IPS-18c (cell line): Measurements from ENCODE around the gene PGBD5.

Source experiments
- H3K4me3 ChIP-seq: 2 replicates; pipeline ENCODE4 v1.7.0; 2013; ENCODE audit warnings: low read depth, mild to moderate bottlenecking, low read length, moderate library complexity; ENCODE audit not compliant: insufficient read depth
- H3K9me3 ChIP-seq: one replicate; pipeline ENCODE4 v1.6.1; 2013; ENCODE audit warnings: mild to moderate bottlenecking, low read length, moderate library complexity; ENCODE audit not compliant: control insufficient read depth, insufficient read depth

Gene PGBD5

GRCh38 chr1:230276401-230276800 lies 149.7 kb downstream of the PGBD5 start:
- Histone ChIP-seq H3K4me3 (no peak overlapping the region), H3K9me3 (no peaks in the 10 kb centered on the region)

DNA sequence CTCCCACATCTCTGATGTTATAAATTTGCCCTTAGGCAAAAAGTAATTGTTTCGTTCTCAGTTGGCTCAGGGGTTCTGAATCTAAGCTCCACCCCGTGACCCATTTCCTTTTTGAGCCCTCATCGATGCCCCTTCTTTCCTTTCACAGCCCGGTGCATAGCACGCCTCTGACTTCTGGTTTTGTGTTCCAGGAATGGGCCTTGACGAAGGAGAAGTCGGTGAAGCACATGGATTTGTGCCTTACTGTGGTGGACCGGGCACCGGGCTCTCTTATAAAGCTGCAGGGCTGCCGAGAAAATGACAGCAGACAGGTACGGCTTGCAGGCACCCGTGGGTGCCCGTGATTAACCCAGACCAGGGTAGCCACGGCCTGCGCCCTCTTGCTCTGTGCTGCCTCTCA lies 151.9 kb downstream of the PGBD5 start:
- H3K4me3 ChIP-seq = no peak overlapping the region
- no peaks in the 10 kb centered on the region for H3K9me3 ChIP-seq

GRCh38 chr1:230273141-230273710 lies 152.9 kb downstream of the PGBD5 start:
- Histone ChIP-seq H3K4me3 (no peak overlapping the region), H3K9me3 (no peaks in the 10 kb centered on the region)

GRCh38 chr1:230272557-230272956 lies 153.6 kb downstream of the PGBD5 start:
- no peak overlapping the region for H3K4me3 ChIP-seq
- H3K9me3 ChIP-seq = no peaks in the 10 kb centered on the region

DNA sequence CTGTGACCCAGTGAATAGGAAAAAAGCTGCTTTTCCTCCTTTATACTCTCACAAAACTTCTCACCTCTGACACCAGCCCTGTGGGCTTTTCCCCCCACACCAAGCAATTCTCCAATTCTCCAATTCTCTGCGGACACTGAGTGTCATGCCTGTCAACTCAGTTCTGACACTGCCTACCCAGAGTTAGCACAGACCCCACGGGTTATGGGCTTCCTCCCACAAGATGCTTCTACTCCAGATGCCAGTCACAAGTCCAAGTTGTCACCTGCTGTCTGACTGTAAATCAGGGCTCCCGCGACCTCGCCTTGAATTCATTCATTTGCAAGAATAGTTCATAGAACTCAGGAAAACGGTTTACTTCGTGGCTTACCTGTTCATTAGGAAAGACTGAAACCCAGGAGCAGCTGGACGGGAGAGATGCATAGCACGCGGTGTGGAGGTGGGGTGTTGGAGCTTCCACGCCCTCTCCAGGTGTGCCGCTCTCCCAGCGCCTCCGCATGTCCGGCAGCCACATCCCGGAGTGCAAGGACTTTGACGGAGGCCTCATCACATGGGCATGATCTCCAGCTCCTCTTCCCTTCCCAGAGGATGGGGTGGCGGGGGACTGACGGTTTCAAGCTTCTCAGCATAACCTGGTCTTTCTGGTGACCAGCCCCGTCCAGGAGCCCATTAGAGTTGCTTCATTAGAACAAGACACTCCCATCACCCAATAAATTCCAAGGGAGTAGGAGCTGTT lies 154.7 kb downstream of the PGBD5 start:
- Histone ChIP-seq H3K9me3 (no peaks in the 10 kb centered on the region), H3K4me3 (no peak overlapping the region)

DNA sequence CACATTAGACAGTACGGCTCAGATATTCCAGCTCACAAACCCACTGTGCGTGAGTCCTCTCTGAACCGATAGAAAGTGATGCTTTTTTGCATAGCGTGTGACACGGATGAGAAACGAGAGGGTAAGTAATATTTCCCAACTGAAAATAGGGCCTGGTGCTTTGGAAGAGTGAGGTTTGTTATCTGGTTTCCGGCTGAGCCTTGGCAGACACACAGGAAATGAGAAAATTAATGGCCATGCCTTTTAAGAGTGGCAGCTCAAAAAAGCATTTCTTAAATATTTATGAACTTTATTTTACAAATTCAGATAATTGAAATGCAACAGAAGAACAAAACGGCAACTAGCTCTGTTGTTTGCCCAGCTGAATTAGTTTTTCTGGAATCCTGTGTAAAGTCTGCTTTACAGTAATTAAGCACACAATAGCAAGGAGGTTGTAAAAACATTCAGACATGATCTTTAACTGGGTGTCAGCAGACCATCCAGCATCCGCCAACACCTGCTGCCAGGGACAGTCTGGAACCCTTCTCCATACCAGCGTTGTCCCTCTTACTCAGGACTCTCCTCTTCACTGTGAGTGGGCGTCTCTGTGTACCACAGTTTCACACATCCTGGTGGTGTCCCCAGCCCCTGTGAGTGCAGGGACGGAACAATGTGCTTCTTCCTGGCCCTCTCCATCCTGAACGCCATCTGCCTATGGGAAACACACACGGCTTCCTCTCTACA lies 155.4 kb downstream of the PGBD5 start:
- Histone ChIP-seq H3K9me3 (no peaks in the 10 kb centered on the region), H3K4me3 (no peak overlapping the region)

- no peaks in the 10 kb centered on the region for H3K9me3 ChIP-seq
- H3K4me3 ChIP-seq = no peak overlapping the region
These were observed 156.0 kb downstream of the PGBD5 start for GRCh38 chr1:230270185-230270558.

- Histone ChIP-seq H3K9me3 (no peaks in the 10 kb centered on the region), H3K4me3 (no peak overlapping the region)
These were observed 157.6 kb downstream of the PGBD5 start for GRCh38 chr1:230268371-230269170.

DNA sequence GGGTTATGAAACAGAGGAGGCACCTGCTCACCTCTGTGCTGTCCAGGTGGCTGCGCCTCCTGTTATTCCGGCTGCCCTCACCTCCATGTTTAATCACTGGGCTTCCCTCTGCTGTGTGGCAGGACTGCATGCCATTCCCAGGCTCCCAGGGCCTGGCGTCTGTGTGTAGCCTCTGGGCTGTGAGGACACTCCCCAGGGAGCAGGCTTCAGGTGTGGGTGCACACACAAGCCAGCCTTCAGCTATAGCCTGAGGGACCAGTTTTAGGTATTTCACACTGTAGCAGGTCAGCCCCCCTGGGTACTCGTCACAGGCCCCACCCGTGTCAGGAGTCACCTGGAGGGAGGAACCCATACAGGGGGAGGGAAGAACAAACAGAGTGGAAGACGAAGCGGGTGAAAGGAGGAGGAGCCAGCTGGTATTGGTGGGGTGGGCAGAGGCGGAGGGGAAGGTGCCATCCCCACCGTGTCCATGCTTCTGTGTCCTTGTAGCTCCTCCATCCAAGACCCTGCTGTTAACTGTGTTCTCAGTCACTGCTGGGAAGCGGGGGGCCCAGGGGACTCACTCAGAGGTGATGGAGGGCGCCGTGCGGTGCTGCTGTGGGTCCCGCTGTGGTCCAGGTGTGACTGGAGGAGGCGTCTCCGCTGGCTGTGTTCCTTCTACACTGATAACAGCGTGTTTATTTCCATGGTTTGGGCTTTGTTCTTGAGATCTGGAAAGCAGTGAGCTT lies 158.6 kb downstream of the PGBD5 start:
- no peaks in the 10 kb centered on the region for H3K9me3 ChIP-seq
- H3K4me3 ChIP-seq = no peak overlapping the region

GRCh38 chr1:230266456-230266855 lies 159.7 kb downstream of the PGBD5 start:
- no peaks in the 10 kb centered on the region for H3K9me3 ChIP-seq

GRCh38 chr1:230265200-230266115 lies 160.7 kb downstream of the PGBD5 start:
- Histone ChIP-seq H3K4me3 (no peak overlapping the region), H3K9me3 (no peaks in the 10 kb centered on the region)

More at GRCh38 chr1:230266456-230266855, 159.7 kb downstream of the PGBD5 start:
- no peak overlapping the region for H3K4me3 ChIP-seq
